ENCODE results near the gene PLXDC2.
A peak's percentile ranks its signal among the peaks of the same experiment; 100 is the strongest.
"Not testable (repeated sequence)": the region's sequence is repeated elsewhere in the genome, so short reads cannot be mapped to it uniquely, and the experiment has no call there.

The PLXDC2 gene

GRCh38 chr10:19816411-19817230, at the start of gene PLXDC2:
Gene PLXDC2, plus strand, starts transcription at chr10:19816432.
- no peaks in the 10 kb centered on the region for H3K4me1 ChIP-seq (ENCODE audit: control insufficient read depth, insufficient read depth, low read length)
- peak within 1 kb of the TSS; percentile 48 for H3K27ac ChIP-seq (ENCODE audit: low read depth, low read length)
- H3K27me3 ChIP-seq (ENCODE audit: control insufficient read depth, insufficient read depth, low read length) = no peaks in the 10 kb centered on the region
- no peaks in the 10 kb centered on the region for H3K36me3 ChIP-seq (ENCODE audit: control insufficient read depth, insufficient read depth, low read length)
- peak within 1 kb of the TSS; percentile 38 for H3K9ac ChIP-seq (ENCODE audit: low read length)
- peak within 1 kb of the TSS; percentile 90 for H3K4me3 ChIP-seq (ENCODE audit: low read length)

DNA sequence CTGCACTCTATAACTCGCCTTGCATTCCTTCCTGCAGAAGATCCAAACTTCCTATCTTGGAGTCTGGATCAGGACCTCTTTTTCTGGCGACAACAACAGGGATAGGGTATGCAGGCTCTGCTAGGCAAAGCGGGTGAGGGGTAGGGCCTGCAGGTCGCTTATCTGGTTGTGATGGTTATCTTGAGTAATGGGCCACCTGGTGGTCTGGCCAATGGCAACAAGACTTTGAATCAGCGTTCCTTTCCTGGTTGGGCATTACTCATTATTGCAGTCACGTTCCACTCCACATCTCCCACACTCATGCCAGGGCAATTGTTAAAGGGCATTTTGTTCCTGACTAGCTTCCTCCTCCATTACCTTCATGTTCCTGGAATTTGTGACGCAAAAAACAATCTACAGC, 48.4 kb upstream of the PLXDC2 start:
- no peak overlapping the region for H3K27ac ChIP-seq (ENCODE audit: low read depth, low read length)

DNA sequence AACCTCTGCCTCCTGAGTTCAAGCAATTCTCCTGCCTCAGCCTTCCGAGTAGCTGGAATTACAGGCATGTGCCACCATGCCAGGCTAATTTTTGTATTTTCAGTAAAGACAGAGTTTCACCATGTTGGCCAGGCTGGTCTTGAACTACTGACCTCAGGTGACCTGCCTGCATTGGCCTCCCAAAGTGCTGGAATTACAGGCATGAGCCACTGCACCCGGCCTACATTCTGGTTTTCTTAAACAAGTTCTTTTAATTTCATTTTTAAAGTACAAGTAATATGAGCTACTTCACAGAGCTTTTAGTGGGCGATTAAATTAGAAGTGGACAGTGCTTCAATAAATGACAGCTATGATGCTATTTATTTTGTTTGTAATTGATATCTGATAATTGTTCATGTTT, 46.4 kb upstream of the PLXDC2 start:
- not testable (repeated sequence) for H3K4me3 ChIP-seq (ENCODE audit: low read length); H3K27me3 ChIP-seq (ENCODE audit: control insufficient read depth, insufficient read depth, low read length); H3K4me1 ChIP-seq (ENCODE audit: control insufficient read depth, insufficient read depth, low read length); H3K36me3 ChIP-seq (ENCODE audit: control insufficient read depth, insufficient read depth, low read length); H3K9ac ChIP-seq (ENCODE audit: low read length); H3K27ac ChIP-seq (ENCODE audit: low read depth, low read length)

More for the DNA sequence above, 48.4 kb upstream of the PLXDC2 start:
- Histone ChIP-seq H3K4me1 (ENCODE audit: control insufficient read depth, insufficient read depth, low read length) (no peaks in the 10 kb centered on the region), H3K9ac (ENCODE audit: low read length) (no peak overlapping the region), H3K36me3 (ENCODE audit: control insufficient read depth, insufficient read depth, low read length) (no peaks in the 10 kb centered on the region), H3K27me3 (ENCODE audit: control insufficient read depth, insufficient read depth, low read length) (no peaks in the 10 kb centered on the region), H3K4me3 (ENCODE audit: low read length) (no peak overlapping the region)

GRCh38 chr10:19772972-19773371, 43.3 kb upstream of the PLXDC2 start:
- no peaks in the 10 kb centered on the region for H3K36me3 ChIP-seq (ENCODE audit: control insufficient read depth, insufficient read depth, low read length)
- no peaks in the 10 kb centered on the region for H3K27me3 ChIP-seq (ENCODE audit: control insufficient read depth, insufficient read depth, low read length)
- H3K4me1 ChIP-seq (ENCODE audit: control insufficient read depth, insufficient read depth, low read length) = no peaks in the 10 kb centered on the region
- H3K4me3 ChIP-seq (ENCODE audit: low read length) = no peak overlapping the region
- no peak overlapping the region for H3K9ac ChIP-seq (ENCODE audit: low read length)
- H3K27ac ChIP-seq (ENCODE audit: low read depth, low read length) = no peak overlapping the region

- Histone ChIP-seq H3K36me3 (ENCODE audit: control insufficient read depth, insufficient read depth, low read length) (no peaks in the 10 kb centered on the region), H3K27me3 (ENCODE audit: control insufficient read depth, insufficient read depth, low read length) (no peaks in the 10 kb centered on the region), H3K9ac (ENCODE audit: low read length) (no peak overlapping the region), H3K4me1 (ENCODE audit: control insufficient read depth, insufficient read depth, low read length) (no peaks in the 10 kb centered on the region), H3K27ac (ENCODE audit: low read depth, low read length) (no peak overlapping the region), H3K4me3 (ENCODE audit: low read length) (no peak overlapping the region)
Measured at GRCh38 chr10:19775296-19775695, 40.9 kb upstream of the PLXDC2 start.

DNA sequence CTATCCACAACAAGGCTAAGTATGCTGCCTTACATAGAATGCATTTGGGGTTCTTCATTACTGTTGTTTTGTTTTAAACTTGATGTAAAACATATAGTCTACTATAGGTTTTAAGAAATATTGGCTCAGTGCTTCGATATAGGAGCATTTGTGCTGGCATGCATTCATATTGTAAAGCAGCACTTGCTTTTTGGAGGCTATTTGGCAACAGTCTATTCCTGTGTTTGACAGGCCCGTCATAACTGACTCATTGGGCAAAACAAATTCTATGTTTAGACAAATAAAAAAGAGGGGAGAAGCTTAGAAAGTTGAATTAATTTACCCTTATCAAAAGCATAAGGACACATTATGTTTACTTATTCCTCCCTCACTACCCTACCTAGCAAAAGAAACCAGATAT, 38.4 kb upstream of the PLXDC2 start:
- Histone ChIP-seq H3K27ac (ENCODE audit: low read depth, low read length) (no peak overlapping the region), H3K27me3 (ENCODE audit: control insufficient read depth, insufficient read depth, low read length) (no peaks in the 10 kb centered on the region), H3K36me3 (ENCODE audit: control insufficient read depth, insufficient read depth, low read length) (no peaks in the 10 kb centered on the region), H3K9ac (ENCODE audit: low read length) (no peak overlapping the region), H3K4me3 (ENCODE audit: low read length) (no peak overlapping the region), H3K4me1 (ENCODE audit: control insufficient read depth, insufficient read depth, low read length) (no peaks in the 10 kb centered on the region)

- Histone ChIP-seq H3K36me3 (ENCODE audit: control insufficient read depth, insufficient read depth, low read length) (no peaks in the 10 kb centered on the region), H3K9ac (ENCODE audit: low read length) (no peak overlapping the region), H3K4me1 (ENCODE audit: control insufficient read depth, insufficient read depth, low read length) (no peaks in the 10 kb centered on the region), H3K4me3 (ENCODE audit: low read length) (no peak overlapping the region), H3K27ac (ENCODE audit: low read depth, low read length) (no peak overlapping the region), H3K27me3 (ENCODE audit: control insufficient read depth, insufficient read depth, low read length) (no peaks in the 10 kb centered on the region)
Measured at GRCh38 chr10:19778996-19779395, 37.2 kb upstream of the PLXDC2 start.

DNA sequence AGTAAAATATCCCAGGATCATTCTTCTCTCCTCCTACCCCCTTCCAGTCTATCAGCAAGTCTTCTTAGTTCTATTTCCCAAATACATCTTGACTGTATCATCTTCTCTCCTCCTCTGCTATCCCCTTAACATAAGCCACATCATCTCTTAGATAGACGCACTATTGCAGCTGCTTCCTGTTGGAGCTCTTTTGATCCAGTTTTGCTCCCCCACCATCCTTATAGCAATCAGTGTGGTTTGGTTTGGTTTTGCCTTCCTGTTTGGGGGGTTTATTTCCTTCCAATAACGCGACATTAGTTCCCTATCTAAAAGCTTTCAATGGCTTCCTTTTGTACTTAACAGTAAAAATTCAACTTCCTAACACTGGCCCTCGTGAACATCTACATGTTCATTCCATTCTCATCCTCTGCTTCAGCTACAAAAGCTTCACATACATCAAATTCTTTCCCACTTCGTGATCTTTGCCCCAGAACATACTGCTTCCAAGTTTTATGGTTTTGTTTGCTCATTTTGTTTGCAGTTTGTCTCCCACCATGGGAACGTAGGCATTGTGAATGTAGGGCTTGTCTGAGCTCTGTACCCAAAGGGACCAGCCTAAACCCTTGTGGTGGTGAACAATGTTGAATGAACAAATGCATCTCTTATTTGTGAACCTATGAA, 33.7 kb upstream of the PLXDC2 start:
- H3K4me3 ChIP-seq (ENCODE audit: low read length) = no peak overlapping the region
- no peaks in the 10 kb centered on the region for H3K27me3 ChIP-seq (ENCODE audit: control insufficient read depth, insufficient read depth, low read length)
- no peaks in the 10 kb centered on the region for H3K36me3 ChIP-seq (ENCODE audit: control insufficient read depth, insufficient read depth, low read length)
- no peak overlapping the region for H3K27ac ChIP-seq (ENCODE audit: low read depth, low read length)
- H3K4me1 ChIP-seq (ENCODE audit: control insufficient read depth, insufficient read depth, low read length) = no peaks in the 10 kb centered on the region
- H3K9ac ChIP-seq (ENCODE audit: low read length) = no peak overlapping the region

DNA sequence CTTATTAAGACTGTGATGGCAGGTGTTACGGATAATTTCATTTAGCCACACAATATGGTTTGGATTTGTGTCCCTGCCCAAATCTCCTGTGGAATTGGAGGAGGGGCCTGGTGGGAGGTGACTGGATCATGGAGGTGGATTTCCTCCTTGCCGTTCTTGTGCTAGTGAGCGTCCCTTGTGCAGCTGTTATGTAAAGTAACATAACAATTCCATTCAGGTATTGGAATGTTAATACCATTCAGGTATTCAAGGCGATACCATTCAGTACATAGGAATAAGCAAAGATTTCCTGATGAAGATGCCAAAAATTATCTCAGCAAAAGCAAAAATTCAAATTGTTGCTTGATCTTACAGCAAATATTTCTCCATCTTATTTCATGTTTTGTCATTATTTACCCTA, 32.5 kb upstream of the PLXDC2 start:
- no peaks in the 10 kb centered on the region for H3K27me3 ChIP-seq (ENCODE audit: control insufficient read depth, insufficient read depth, low read length)
- no peak overlapping the region for H3K9ac ChIP-seq (ENCODE audit: low read length)
- H3K27ac ChIP-seq (ENCODE audit: low read depth, low read length) = no peak overlapping the region
- no peaks in the 10 kb centered on the region for H3K4me1 ChIP-seq (ENCODE audit: control insufficient read depth, insufficient read depth, low read length)
- no peak overlapping the region for H3K4me3 ChIP-seq (ENCODE audit: low read length)
- no peaks in the 10 kb centered on the region for H3K36me3 ChIP-seq (ENCODE audit: control insufficient read depth, insufficient read depth, low read length)

GRCh38 chr10:19785366-19785765, 30.9 kb upstream of the PLXDC2 start:
- Histone ChIP-seq H3K4me3 (ENCODE audit: low read length) (no peak overlapping the region), H3K27ac (ENCODE audit: low read depth, low read length) (no peak overlapping the region), H3K9ac (ENCODE audit: low read length) (no peak overlapping the region), H3K4me1 (ENCODE audit: control insufficient read depth, insufficient read depth, low read length) (no peaks in the 10 kb centered on the region), H3K27me3 (ENCODE audit: control insufficient read depth, insufficient read depth, low read length) (no peaks in the 10 kb centered on the region), H3K36me3 (ENCODE audit: control insufficient read depth, insufficient read depth, low read length) (no peaks in the 10 kb centered on the region)

- Histone ChIP-seq H3K27ac (ENCODE audit: low read depth, low read length) (no peak overlapping the region), H3K4me1 (ENCODE audit: control insufficient read depth, insufficient read depth, low read length) (no peaks in the 10 kb centered on the region)
Measured at GRCh38 chr10:19788075-19788686, 28.1 kb upstream of the PLXDC2 start.

GRCh38 chr10:19788902-19789301, 27.3 kb upstream of the PLXDC2 start:
- Histone ChIP-seq H3K27ac (ENCODE audit: low read depth, low read length) (no peak overlapping the region), H3K27me3 (ENCODE audit: control insufficient read depth, insufficient read depth, low read length) (no peaks in the 10 kb centered on the region), H3K4me1 (ENCODE audit: control insufficient read depth, insufficient read depth, low read length) (no peaks in the 10 kb centered on the region), H3K36me3 (ENCODE audit: control insufficient read depth, insufficient read depth, low read length) (no peaks in the 10 kb centered on the region), H3K4me3 (ENCODE audit: low read length) (no peak overlapping the region), H3K9ac (ENCODE audit: low read length) (no peak overlapping the region)

More at GRCh38 chr10:19788075-19788686, 28.1 kb upstream of the PLXDC2 start:
- Histone ChIP-seq H3K27me3 (ENCODE audit: control insufficient read depth, insufficient read depth, low read length) (no peaks in the 10 kb centered on the region), H3K9ac (ENCODE audit: low read length) (no peak overlapping the region), H3K36me3 (ENCODE audit: control insufficient read depth, insufficient read depth, low read length) (no peaks in the 10 kb centered on the region), H3K4me3 (ENCODE audit: low read length) (no peak overlapping the region)

Data from rectal smooth muscle tissue (tissue), 1 donor.